Loucy (cell line): ENCODE data around the gene FARP1.

ENCODE experiments used
- H2AFZ ChIP-seq: fragments of 200-600 bp; sonication (generic); 2 replicates; pipeline ENCODE4 v1.6.0; 2016; ENCODE audit warnings: antibody characterized with exemption, mild to moderate bottlenecking, low read length, moderate library complexity
- H3F3A ChIP-seq: fragments of 200-600 bp; 2 replicates; pipeline ENCODE4 v1.6.0; 2016; ENCODE audit warnings: antibody characterized with exemption, low read depth, mild to moderate bottlenecking
- H3K27me3 ChIP-seq: fragments of 200-600 bp; sonication (generic); 2 replicates; pipeline ENCODE4 v1.6.1; 2014; ENCODE audit warnings: low read length, mild to moderate bottlenecking; ENCODE audit not compliant: insufficient read depth, poor library complexity, severe bottlenecking
- H3K36me3 ChIP-seq: fragments of 200-600 bp; sonication (generic); 2 replicates; pipeline ENCODE4 v1.6.1; 2016; ENCODE audit warnings: low read length; ENCODE audit not compliant: insufficient read depth
- H3K4me1 ChIP-seq: fragments of 200-600 bp; sonication (generic); 2 replicates; pipeline ENCODE4 v1.5.1; 2014; ENCODE audit warnings: low read length, mild to moderate bottlenecking; ENCODE audit not compliant: insufficient read depth, poor library complexity, severe bottlenecking
- H3K4me2 ChIP-seq: fragments of 200-600 bp; sonication (generic); 2 replicates; pipeline ENCODE4 v1.6.0; 2014; ENCODE audit warnings: antibody characterized with exemption, low read length, low read depth, mild to moderate bottlenecking; ENCODE audit not compliant: poor library complexity, severe bottlenecking
- H3K4me3 ChIP-seq: fragments of 200-600 bp; sonication (generic); 2 replicates; pipeline ENCODE4 v1.5.1; 2014; ENCODE audit warnings: low read length, mild to moderate bottlenecking, mixed read lengths; ENCODE audit not compliant: poor library complexity, severe bottlenecking
- H3K79me2 ChIP-seq: fragments of 200-600 bp; sonication (generic); 2 replicates; pipeline ENCODE4 v1.6.1; 2014; ENCODE audit warnings: low read length; ENCODE audit not compliant: insufficient read depth
- H3K9ac ChIP-seq: fragments of 200-600 bp; sonication (generic); 2 replicates; pipeline ENCODE4 v1.6.0; 2014; ENCODE audit warnings: mild to moderate bottlenecking, low read depth, low read length, moderate library complexity; ENCODE audit not compliant: poor library complexity, severe bottlenecking
- H3K9me2 ChIP-seq: fragments of 200-600 bp; sonication (generic); replicated peaks from 2 replicates; pipeline ENCODE4 v1.6.1; 2016; ENCODE audit warnings: low read depth, low read length, mixed read lengths
- H3K9me3 ChIP-seq: fragments of 200-600 bp; sonication (generic); 2 replicates; pipeline ENCODE4 v1.6.1; 2014; ENCODE audit warnings: mild to moderate bottlenecking, antibody characterized with exemption, low read length, low read depth; ENCODE audit not compliant: insufficient read depth
- H4K20me1 ChIP-seq: fragments of 200-600 bp; sonication (generic); 2 replicates; pipeline ENCODE4 v1.6.0; 2014; ENCODE audit warnings: antibody characterized with exemption, low read length, mild to moderate bottlenecking; ENCODE audit not compliant: insufficient read depth, poor library complexity, severe bottlenecking
- CTCF ChIP-seq: fragments of 200-600 bp; sonication (generic); conservative IDR thresholded peaks from 2 replicates; pipeline ENCODE4 v1.5.1; 2014; ENCODE audit warnings: mild to moderate bottlenecking, antibody characterized with exemption, low read length
- EZH2phosphoT487 ChIP-seq: fragments of 200-600 bp; IDR thresholded peaks from 2 replicates; pipeline ENCODE4 v1.6.1; 2018; ENCODE audit warnings: antibody characterized with exemption, mild to moderate bottlenecking, moderate library complexity, borderline replicate concordance

The FARP1 gene

DNA sequence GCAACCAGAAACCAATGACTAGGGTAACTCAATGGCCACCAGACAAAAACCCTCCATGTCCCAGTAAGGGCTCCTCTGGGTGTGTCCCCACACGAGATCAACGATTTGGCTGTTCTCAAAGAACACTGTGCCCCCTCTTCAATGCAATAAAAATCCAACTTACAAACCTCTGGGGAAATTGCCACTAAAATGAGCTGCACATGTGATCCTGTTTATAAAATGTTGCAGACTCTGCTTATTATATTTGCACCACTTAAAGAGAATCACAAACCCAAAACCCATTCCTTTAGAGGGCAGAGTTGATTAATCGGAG is 353.5 kb downstream of the FARP1 start:
- H3K4me2 ChIP-seq = no peak overlapping the region
- H3K9me3 ChIP-seq = no peaks in the 10 kb centered on the region
- H3F3A ChIP-seq = no peaks in the 10 kb centered on the region
- no peak overlapping the region for H2AFZ ChIP-seq
- no peak overlapping the region for H3K4me3 ChIP-seq
- no peak overlapping the region for H3K9ac ChIP-seq
- H3K36me3 ChIP-seq = peaks cover 13% of the 10 kb centered on the region; the same call in 1 of the 2 replicates
- TF ChIP-seq EZH2phosphoT487 (no peak), CTCF (no peak)
- H3K9me2 ChIP-seq = no peaks in the 10 kb centered on the region
- H3K27me3 ChIP-seq = no peaks in the 10 kb centered on the region
- H3K4me1 ChIP-seq = peaks cover 39% of the 10 kb centered on the region
- peaks cover 30% of the 10 kb centered on the region for H4K20me1 ChIP-seq
- peaks cover 93% of the 10 kb centered on the region for H3K79me2 ChIP-seq

GRCh38 chr13:98496966-98497365 is 354.1 kb downstream of the FARP1 start:
- H3K4me1 ChIP-seq = peaks cover 34% of the 10 kb centered on the region
- TF ChIP-seq CTCF (no peak), EZH2phosphoT487 (no peak)
- H4K20me1 ChIP-seq = peaks cover 33% of the 10 kb centered on the region
- H3K36me3 ChIP-seq = peaks cover 13% of the 10 kb centered on the region; the same call in 1 of the 2 replicates
- H3K9ac ChIP-seq = no peak overlapping the region
- peak overlapping the region; percentile 11 for H3K4me2 ChIP-seq
- H3K9me2 ChIP-seq = no peaks in the 10 kb centered on the region
- H3K27me3 ChIP-seq = no peaks in the 10 kb centered on the region
- H3K4me3 ChIP-seq = no peak overlapping the region
- peaks cover 94% of the 10 kb centered on the region for H3K79me2 ChIP-seq
- H3K9me3 ChIP-seq = no peaks in the 10 kb centered on the region
- H2AFZ ChIP-seq = no peak overlapping the region
- H3F3A ChIP-seq = no peaks in the 10 kb centered on the region

GRCh38 chr13:98500963-98501421 is 358.1 kb downstream of the FARP1 start:
- Histone ChIP-seq H3K9me2 (no peaks in the 10 kb centered on the region), H3K4me3 (no peak overlapping the region), H3K4me2 (no peak overlapping the region), H3K9me3 (no peaks in the 10 kb centered on the region), H4K20me1 (peaks cover 50% of the 10 kb centered on the region), H3K9ac (no peak overlapping the region), H3K4me1 (peaks cover 42% of the 10 kb centered on the region), H3K27me3 (no peaks in the 10 kb centered on the region), H2AFZ (no peak overlapping the region), H3K79me2 (peaks cover 99% of the 10 kb centered on the region), H3F3A (no peaks in the 10 kb centered on the region), H3K36me3 (peaks cover 19% of the 10 kb centered on the region; the same call in 1 of the 2 replicates)
- TF ChIP-seq EZH2phosphoT487 (no peak), CTCF (no peak)
